ENCODE results near the gene MYH2.

DNA sequence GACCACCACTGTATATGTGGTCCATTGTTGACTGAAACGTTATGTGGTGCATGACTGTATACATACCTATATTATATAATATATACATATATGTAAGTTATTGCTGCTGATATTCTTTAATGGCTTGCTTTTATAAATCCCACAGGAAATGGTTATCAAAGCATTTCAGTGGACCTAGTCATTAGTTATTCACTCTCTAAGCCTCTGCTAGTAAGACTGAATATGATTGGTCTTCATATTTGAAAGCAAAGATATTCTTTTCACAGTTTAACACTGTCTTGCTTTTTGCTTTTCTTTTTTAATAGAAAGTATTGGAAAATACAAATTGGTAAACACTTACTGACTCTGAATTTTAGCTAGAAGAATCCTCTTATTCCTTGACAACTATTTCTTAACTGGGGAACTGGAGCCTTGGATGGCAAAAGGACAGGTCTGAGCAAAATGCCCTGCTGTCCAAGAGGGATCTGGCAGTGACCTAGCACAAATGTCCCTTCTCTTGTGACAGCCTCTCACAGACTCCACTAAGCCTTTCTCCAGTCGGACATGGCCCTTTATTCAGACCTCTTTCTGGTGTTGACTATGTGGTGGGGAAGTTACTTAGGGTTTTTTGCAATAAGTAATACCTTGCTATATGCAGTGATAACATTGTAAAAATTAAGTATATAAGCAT is 14.7 kb upstream of the MYH2 start:
- TF ChIP-seq POLR2AphosphoS5 (IDR thresholded peaks at IDR 0.05; ENCODE audit: low read depth, low read length), result no peak
- TF ChIP-seq TAF1 (IDR thresholded peaks at IDR 0.05; ENCODE audit: borderline replicate concordance, insufficient read depth, low read length), result no peak
- TF ChIP-seq, protein P1, sequence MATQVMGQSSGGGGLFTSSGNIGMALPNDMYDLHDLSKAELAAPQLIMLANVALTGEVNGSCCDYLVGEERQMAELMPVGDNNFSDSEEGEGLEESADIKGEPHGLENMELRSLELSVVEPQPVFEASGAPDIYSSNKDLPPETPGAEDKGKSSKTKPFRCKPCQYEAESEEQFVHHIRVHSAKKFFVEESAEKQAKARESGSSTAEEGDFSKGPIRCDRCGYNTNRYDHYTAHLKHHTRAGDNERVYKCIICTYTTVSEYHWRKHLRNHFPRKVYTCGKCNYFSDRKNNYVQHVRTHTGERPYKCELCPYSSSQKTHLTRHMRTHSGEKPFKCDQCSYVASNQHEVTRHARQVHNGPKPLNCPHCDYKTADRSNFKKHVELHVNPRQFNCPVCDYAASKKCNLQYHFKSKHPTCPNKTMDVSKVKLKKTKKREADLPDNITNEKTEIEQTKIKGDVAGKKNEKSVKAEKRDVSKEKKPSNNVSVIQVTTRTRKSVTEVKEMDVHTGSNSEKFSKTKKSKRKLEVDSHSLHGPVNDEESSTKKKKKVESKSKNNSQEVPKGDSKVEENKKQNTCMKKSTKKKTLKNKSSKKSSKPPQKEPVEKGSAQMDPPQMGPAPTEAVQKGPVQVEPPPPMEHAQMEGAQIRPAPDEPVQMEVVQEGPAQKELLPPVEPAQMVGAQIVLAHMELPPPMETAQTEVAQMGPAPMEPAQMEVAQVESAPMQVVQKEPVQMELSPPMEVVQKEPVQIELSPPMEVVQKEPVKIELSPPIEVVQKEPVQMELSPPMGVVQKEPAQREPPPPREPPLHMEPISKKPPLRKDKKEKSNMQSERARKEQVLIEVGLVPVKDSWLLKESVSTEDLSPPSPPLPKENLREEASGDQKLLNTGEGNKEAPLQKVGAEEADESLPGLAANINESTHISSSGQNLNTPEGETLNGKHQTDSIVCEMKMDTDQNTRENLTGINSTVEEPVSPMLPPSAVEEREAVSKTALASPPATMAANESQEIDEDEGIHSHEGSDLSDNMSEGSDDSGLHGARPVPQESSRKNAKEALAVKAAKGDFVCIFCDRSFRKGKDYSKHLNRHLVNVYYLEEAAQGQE (IDR thresholded peaks at IDR 0.05; ENCODE audit: insufficient read depth in 1 of 2, low read depth in 2 of 2, low read length in 2 of 2), result no peak
- TF ChIP-seq SIN3A (IDR thresholded peaks at IDR 0.05; ENCODE audit: borderline replicate concordance, insufficient read depth, low read length), result no peak
- no peak for TF ChIP-seq FOXP2 (optimal IDR thresholded peaks at IDR 0.05; ENCODE audit: borderline replicate concordance, extremely low read depth, extremely low read length, insufficient read depth)

Data from PFSK-1 (cell line).